ENCODE data around the gene SLC25A30.
"Not testable (repeated sequence)": the region's sequence is repeated elsewhere in the genome, so short reads cannot be mapped to it uniquely, and the experiment has no call there.

SLC25A30 gene

DNA sequence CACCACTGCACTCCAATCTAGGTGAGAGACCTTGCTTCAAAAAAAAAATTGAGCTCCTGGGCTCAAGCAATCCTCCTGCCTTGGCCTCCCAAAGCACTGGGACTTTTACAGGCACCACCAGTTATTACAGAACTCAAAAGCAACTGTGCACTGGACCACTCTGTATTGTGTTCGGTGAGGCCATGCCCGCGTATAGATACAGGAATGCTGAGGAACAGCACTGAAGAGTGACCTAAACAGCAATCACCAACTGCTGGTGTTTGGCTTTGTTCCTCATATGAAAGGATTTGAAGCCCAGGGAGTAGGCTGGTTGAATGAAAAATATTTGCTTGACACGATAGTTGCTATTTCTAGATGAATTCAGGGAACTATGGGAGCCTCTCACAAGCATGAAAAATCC, 29.5 kb downstream of the SLC25A30 start:
- DNase-seq = no peak

DNA sequence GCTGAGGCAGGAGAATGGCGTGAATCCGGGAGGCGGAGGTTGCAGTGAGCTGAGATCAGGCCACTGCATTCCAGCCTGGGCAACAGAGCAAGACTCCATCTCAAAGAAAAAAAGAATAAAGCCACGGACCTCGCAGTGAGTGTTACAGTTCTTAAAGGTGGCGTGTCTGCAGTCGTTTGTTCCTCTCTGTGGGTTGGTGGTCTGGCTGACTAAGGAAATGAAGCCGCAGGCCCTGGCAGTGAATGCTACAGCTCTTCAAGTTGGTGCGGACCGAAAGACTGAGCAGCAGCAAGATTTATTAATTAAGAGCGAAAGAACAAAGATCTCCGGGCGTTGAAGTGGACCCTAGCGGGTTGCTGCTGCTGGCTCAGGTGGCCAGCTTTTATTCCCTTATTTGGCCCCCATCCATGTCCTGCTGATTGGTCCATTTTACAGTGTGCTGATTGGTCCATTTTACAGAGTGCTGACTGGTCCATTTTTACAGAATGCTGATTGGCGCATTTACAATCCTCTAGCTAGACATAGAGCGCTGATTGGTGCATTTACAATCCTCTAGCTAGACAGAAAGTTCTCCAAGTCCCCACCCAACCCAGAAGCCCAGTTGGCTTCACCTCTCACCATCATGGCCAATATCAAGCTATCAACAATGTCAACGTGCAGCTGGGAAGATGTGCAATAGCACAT, 31.1 kb downstream of the SLC25A30 start:
- DNase-seq = not testable (repeated sequence)

DNA sequence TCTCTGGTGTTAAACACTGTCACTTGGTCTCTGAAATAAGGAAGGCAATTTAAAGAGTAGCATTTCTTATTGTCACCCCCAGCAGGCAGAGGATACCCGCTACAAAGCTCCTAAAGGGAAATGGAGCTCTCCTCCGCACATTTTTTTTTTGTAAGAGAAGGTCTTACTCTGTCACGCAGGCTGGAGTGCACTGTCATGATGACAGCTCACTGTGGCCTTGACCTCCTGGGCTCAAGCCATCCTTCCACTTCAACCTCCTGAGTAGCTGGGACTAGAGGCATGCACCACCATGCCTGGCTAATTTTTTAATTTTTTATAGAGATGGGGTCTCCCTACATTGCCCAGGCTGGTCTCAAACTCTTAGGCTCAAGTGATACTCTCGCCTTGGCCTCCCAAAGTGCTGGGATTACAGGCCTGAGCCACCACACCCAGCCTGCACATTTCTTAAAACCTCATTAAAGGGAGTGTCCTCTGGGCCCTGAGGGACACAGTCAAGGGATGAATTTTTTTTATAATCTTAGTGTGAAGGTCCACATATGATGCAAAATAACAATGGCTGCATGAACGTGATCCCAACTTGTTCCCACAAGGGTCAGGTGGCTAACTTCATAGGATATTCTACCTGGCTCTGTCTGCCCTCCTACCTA, 32.1 kb downstream of the SLC25A30 start:
- no peak for DNase-seq

DNA sequence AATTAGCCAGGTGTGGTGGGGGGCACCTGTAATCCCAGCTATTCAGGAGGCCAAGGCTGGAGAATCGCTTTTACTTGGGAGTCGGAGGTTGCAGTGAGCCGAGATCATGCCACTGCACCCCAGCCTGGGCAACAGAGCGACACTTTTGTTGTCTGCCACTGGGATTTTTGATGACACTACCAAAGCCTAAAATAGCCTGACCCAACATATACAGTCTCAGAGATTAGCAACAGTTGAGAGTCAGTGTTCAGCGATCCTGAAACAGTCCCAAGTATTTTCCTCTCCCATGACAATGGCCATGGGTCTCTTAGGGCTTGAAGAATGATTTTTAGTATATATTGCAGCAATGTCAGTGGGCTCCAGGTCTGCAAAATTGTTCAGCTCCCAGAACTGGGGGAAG, 32.9 kb downstream of the SLC25A30 start:
- no peak for DNase-seq

DNA sequence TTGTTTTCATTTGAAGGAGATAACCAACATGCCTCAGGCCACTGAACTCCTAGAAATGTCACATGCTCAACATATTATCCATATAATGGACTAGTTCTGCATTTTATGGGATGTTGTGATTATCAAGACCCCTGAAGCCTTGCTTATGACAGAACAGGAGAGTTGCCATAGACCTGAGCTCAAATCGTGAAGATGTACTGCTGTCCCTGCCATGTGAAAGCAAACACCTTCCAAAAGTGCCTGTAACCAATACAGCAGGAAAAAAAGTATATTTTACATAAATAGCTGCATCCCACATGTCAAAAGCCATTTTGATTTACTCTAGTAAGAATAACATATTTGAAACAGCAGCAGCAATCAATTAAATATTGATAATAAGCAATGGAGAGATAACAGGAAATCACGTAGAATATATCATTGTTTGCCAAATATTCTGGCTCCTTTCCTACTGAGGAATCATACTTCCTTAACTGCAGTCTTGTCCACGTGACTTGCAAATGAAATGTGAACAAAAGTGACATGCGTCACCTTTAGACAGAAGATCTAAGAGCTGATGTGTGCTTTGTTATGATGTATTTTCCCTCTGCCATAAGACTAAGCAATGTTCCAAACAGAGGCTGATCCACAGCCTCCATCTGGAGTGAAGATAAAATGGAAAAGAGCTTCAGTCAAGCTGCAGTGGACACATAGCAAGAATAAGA, 33.5 kb downstream of the SLC25A30 start:
- DNase-seq = no peak

DNA sequence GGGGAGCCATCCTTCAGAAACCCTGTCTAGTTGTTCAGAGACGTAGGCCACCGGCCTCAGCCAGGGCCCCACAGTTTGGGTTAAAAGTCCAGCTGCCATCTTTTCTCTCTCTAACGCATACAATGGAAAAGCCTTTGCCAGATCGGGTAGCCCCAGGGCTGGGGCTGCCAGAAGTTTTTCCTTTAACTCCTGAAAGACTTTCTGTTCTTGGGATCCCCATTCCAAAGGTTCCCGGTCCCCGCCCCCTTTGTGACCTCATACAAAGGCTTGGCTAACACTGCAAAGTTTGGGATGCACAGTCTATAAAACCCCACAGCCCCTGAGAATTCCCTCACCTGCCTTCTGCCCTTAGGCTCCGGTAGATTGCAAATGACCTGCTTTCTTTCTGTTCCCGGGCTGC, 35.4 kb downstream of the SLC25A30 start:
- DNase-seq = not testable (repeated sequence)

DNA sequence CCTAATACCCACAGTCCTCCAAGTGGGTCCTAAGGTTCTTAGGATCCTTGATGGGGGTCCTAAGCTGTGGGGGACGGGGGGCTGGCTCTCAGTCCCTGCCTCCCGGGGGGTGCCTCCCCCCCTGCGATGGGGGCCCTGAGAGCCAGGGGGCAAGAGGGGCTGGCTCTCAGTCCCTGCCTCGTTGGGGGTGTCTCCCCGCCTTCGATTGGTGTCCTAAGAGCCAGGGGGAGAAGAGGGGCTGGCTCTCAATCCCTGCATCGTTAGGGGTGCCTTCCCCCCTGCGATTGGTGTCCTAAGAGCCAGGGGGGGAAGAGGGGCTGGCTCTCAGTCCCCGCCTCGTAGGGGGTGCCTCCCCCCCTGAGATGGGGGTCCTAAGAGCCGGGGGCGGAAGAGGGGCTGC, 37.0 kb downstream of the SLC25A30 start:
- DNase-seq = no peak

DNA sequence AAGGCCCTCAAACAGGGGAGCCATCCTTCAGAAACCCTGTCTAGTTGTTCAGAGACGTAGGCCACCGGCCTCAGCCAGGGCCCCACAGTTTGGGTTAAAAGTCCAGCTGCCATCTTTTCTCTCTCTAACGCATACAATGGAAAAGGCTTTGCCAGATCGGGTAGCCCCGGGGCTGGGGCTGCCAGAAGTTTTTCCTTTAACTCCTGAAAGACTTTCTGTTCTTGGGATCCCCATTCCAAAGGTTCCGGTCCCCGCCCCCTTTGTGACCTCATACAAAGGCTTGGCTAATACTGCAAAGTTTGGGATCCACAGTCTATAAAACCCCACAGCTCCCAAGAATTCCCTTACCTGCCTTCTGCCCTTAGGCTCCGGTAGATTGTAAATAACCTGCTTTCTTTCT, 37.5 kb downstream of the SLC25A30 start:
- DNase-seq = not testable (repeated sequence)

DNA sequence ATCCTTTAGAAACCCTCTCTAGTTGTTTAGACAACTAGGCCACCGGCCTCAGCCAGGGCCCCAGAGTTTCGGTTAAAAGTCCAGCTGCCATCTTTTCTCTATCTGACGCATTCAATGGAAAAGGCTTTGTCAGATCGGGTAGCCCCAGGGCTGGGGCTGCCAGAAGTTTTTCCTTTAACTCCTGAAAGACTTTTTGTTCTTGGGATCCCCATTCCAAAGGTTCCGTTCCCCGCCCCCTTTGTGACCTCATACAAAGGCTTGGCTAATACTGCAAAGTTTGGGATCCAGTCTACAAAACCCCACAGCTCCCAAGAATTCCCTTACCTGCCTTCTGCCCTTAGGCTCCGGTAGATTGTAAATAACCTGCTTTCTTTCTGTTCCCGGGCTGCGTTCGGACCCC, 38.7 kb downstream of the SLC25A30 start:
- not testable (repeated sequence) for DNase-seq

DNA sequence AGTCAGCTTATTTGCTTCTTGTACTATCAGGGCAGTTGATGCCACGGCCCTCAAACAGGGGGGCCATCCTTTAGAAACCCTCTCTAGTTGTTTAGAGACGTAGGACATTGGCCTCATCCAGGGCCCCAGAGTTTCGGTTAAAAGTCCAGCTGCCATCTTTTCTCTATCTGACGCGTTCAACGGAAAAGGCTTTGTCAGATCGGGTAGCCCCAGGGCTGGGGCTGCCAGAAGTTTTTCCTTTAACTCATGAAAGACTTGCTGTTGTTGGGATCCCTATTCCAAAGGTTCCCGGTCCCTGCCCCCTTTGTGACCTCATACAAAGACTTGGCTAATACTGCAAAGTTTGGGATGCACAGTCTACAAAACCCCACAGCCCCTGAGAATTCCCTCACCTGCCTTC, 39.4 kb downstream of the SLC25A30 start:
- not testable (repeated sequence) for DNase-seq

DNA sequence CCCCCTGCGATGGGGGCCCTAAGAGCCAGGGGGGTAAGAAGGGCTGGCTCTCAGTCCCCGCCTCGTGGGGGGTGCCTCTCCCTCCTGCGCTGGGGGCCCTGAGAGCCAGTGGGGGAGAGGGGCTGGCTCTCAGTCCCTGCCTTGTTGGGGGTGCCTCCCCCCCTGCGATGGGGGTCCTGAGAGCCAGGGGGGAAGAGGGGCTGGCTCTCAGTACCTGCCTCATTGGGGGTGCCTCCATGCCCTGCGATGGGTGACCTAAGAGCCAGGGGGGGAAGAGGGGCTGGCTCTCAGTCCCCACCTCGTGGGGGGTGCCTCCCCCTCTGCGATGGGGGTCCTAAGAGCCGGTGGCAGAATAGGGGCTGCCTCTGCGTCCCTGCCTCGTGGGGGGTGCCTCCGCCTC, 40.9 kb downstream of the SLC25A30 start:
- DNase-seq = not testable (repeated sequence)

DNA sequence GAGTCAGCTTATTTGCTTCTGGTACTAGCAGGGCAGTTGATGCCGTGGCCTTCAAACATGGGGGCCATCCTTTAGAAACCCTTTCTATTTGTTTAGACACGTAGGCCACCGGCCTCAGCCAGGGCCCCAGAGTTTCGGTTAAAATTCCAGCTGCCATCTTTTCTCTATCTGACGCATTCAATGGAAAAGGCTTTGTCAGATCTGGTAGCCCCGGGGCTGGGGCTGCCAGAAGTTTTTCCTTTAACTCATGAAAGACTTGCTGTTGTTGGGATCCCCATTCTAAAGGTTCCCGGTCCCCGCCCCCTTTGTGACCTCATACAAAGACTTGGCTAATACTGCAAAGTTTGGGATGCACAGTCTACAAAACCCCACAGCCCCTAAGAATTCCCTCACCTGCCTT, 41.5 kb downstream of the SLC25A30 start:
- DNase-seq = not testable (repeated sequence)

DNA sequence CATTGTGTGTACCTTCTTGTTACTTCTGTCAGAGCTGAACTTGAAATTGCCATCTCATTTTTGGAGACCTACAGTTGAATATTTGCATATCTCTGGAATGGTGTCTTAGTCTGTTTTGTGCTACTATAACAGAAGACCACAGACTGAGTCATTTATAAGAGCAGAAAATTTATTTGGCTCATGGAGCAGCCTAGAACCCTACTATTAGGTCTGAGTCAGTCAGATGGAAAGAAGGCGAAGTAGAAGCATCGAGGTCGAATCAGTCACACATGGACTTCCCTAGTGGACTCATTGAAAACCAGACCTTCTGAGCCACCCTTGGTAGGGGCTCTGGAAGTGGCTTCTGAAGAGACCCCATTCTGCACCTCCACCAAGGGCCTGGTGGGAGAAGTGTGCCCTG, 43.3 kb downstream of the SLC25A30 start:
- no peak for DNase-seq

DNA sequence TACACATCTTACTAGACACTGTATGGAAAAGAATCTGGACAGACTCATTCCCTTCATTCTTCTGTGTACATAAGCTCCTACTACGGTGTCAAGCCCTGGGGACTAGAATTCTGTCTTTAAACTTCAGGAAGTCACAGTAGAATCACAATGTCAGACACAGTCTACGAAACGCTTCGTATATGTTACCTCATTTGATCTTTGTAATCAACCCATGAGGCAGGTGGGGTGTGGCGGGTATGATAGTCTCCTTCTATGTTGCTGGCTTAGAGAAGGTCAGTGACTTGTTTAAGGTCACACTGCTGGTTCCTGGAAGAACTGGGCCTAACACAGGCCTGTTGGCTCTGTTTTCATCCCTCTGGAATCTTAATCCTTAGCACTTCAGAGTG, 45.0 kb downstream of the SLC25A30 start:
- DNase-seq = no peak

DNA sequence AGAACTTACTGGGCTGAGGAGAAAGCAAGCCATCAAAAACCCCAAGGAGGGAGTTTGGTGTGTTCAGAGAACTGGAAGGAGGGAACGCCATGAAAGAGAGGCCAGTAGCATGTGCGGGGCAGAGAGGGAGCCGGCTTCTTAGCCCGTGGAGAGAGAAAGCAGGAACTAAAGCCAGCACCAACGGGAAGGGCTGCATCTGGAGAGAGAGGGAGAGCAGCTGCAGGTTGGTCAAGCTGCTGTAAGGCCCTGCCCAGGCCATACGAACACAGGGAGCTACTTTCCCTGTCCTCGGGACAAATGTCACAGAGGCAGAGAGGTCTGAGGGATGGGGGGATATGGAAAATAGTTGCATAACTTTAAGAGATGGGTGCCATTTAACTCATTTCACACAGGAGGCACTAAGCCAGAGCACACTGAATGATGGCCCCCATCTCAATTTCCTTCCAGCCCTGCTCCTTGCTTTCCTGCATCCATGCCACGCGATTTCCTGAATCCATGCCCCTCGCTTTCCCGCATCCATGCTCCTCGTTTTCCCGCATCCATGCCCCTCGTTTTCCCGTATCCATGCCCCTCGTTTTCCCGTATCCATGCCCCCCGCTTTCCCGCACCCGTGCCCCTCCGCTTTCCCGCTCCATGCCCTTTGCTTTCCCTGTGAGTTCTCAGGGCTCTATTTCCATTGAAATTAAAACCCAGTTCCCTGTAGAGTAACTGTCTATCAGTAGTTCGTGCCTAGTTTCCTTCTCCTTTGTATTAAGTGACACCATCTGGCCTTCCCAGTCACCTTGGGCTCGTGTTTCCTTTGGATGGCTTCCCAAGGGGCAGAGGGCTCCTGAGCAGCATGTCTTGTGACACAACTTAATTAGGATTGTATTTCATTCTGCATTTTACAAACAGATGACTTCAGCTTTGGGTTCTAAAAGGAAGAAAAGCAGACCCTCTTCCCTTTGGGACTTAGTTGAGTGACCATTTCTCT, 45.7 kb downstream of the SLC25A30 start:
- no peak for DNase-seq

DNA sequence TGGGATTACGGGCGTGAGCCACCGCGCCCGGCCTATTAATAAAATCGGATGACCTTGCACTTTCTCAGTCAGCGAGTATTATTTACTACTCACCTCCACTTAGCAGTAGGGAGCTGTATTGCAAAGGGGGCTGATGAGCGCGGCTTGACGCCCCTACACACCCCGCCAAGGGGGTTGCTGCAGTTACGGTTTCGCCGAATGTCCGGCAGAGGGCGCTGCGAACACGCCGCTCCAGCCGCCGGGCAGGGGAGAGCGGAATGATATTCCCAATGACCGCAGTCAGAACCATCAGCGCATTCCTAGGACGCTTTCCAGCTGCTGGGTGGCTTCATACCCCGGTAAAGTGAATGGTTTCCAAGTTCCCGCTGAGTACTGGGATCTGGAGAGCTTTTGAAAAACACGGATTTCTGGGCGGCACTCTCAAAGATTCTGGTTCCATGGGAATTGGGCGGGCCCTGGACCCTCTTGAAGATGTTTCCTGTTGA, 47.2 kb downstream of the SLC25A30 start:
- no peak for DNase-seq

DNA sequence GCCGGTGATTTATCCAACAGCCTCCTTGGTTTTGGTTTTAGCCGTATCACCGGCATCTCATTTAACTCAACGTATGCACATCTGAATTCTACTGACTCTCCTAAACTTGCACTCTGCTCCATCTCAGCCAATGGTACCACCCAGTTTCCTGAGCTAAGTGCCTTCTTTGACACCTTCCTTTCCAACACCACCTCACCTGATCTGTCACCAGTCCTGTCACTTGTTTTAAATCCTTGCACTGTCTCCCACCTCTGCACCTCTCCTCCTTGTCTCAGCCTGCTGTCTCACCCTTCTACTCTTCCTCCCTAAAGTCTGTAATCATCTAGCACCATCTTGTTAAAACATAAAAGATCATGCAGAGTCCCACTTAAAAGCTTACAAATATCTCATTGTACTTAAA, 49.1 kb downstream of the SLC25A30 start:
- no peak for DNase-seq

DNA sequence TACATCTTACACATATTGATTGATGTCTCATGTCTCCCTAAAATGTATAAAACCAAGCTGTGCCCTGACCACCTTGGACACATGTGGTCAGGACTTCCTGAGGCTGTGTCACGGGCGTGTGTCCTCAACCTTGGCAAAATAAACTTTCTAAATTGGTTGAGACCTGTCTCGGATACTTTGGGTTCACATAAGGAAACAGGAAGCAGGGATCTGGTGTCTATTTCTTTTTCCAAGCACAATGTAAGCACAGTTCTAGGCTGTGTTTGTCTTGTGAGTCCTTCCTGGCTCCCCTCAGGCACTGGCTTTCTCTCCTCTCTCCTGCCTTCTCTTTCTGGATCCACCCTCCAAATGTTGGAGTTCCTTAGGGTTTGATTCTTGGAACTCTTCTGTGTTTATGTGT, 49.6 kb downstream of the SLC25A30 start:
- no peak for DNase-seq

DNA sequence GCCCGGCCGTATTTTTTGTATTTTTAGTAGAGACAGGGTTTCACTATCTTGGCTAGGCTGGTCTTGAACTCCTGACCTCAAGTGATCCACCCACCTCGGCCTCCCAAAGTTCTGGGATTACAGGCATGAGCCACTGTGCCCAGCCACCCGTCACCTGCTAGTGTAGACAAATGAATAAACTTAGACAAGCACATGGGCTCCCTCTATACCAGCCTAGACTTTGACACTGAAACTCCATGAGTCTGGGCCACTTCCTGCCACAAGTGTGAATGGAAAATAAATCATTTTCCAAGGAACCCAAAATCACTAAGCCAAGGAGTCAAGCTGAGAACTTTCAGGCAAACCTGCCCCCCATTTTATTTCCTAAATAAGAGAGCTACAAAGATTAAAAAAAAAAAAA, 50.2 kb downstream of the SLC25A30 start:
- DNase-seq = no peak

DNA sequence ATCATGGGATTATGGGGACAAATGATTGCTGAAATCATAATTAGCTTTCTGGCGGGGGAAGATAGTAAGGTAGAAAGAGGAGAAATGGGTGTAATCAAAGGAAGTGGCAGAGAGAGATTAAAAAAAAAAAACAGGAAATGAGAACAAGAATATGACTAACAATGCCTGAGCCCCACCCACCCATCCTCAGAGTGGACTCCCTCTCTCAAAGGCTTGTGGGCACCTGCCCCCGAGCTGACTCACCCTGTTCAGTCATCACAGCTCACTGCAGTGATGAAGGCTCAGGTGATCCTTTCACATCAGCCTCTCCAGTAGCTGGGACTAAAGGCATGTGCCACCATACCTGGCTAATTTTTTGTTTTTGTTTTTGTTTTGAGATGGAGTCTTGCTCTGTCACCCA, 50.8 kb downstream of the SLC25A30 start:
- DNase-seq = no peak

DNA sequence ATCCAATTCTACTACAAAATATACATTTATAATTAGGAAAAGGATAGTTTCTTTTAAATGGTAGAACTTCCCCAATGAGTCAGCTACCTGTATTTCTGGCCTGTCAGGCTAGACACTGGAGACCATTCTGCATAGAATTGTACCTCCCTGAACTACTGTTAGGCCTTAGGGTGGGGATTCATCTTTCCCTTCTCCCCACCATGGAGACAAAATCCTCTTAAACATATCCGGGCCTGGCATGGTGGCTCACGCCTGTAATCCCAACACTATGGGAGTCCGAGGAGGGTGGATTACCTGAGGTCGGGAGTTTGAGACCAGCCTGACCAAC, 52.7 kb downstream of the SLC25A30 start:
- no peak for DNase-seq

DNA sequence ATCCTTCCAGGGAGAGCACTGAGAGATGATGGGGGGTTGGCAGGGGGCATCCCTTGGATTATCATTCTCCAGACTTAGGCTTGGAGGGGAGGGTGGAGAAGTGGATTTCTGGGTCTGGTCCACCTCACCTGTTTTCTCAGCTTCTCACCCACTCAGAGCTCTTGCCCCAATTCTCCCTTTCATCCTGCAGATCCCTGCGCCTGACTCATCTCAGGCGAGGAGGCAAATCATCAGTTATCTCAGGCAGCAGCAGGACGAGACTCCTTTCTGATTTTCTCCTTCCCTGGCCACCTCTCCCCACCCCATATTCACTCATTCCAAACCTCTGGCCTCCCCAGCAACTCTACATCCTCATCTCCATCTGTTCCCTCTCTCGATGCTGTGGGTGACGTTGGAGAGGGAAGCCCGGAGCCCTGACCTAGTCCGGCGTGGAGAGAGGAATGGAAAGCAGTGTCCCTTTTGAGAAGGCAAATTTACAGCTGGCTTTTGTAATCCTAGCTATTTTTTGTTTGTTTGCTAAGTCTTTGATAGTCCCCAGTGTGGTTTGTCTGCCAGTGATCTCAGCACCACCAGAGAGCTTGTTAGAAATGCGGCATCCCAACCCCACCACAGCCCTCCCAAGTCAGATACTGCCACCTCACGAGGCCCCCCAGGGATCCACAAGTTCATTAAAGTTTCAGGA, 53.2 kb downstream of the SLC25A30 start:
- DNase-seq = no peak

DNA sequence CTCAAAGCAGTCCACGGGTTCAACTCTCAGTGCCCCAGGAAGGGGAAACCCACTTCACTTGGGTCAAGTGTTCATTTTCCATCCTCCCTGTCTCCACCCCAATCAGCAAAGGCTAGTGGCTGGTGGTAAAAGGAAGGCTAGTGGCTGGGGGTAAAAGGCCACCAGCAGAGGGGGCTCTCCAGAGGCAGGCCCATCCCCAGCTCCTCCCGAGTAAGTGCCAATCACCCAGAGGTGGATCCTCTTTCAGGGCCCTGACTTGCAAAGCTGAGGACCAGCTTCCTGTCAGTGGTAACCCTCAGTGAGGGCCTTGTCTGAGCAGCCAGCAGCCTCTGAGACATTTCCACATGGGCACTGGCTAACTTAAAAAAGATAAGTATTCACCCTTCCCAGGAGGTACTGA, 55.2 kb downstream of the SLC25A30 start:
- no peak for DNase-seq
